Measurements from ENCODE around the gene RETREG1. TPM values are rescaled to one million over a fixed set of nuclear protein-coding genes. Genes with fewer than 3 reads are reported as not detected.

The RETREG1 gene
- total and polyA plus RNA-seq, 2 experiments from 2014 or later = 23.8 to 24.0 TPM

- Histone ChIP-seq H3K27me3 (no peaks in the 10 kb centered on the region), H3K4me2 (no peak overlapping the region), H4K20me1 (ENCODE audit: insufficient read depth, poor library complexity, severe bottlenecking) (no peaks in the 10 kb centered on the region), H3K36me3 (replicated peaks; ENCODE audit: insufficient read depth, low read depth) (no peaks in the 10 kb centered on the region), H3K4me1 (ENCODE audit: insufficient read depth) (no peaks in the 10 kb centered on the region), H3K9me3 (ENCODE audit: low read depth) (no peaks in the 10 kb centered on the region), H3K4me3 (no peak overlapping the region), H3K9me2 (replicated peaks; ENCODE audit: insufficient read depth) (no peaks in the 10 kb centered on the region), H3K79me2 (no peaks in the 10 kb centered on the region), H3K27ac (no peak overlapping the region), H2AFZ (no peak overlapping the region)
- 93% methylated on average over 5 of the region's 5 CpGs for WGBS (ENCODE audit: low lambda C conversion rate, missing lambda C conversion rate)
- no peak for TF ChIP-seq CTCF (IDR thresholded peaks at IDR 0.05; ENCODE audit: poor library complexity)
- no peak for TF ChIP-seq EZH2 (IDR thresholded peaks at IDR 0.05; ENCODE audit: borderline replicate concordance)
- TF ChIP-seq EZH2phosphoT487 (IDR thresholded peaks at IDR 0.05; ENCODE audit: low read depth, severe bottlenecking, unreplicated experiment) = no peak
- DNase-seq (ENCODE audit: low spot score) = no peak
Observed at GRCh38 chr5:16664368-16664767, 47.6 kb upstream of the RETREG1 start.

GRCh38 chr5:16663840-16664239 is 47.0 kb upstream of the RETREG1 start:
- 87% methylated on average over 4 of the region's 4 CpGs for WGBS (ENCODE audit: low lambda C conversion rate, missing lambda C conversion rate)
- no peaks in the 10 kb centered on the region for H3K36me3 ChIP-seq (replicated peaks; ENCODE audit: insufficient read depth, low read depth)

GRCh38 chr5:16661713-16662112 is 44.9 kb upstream of the RETREG1 start:
- H2AFZ ChIP-seq = no peak overlapping the region
- H3K4me3 ChIP-seq = no peak overlapping the region
- no peaks in the 10 kb centered on the region for H3K79me2 ChIP-seq
- no peaks in the 10 kb centered on the region for H3K9me3 ChIP-seq (ENCODE audit: low read depth)
- H3K27ac ChIP-seq = no peak overlapping the region
- H3K4me1 ChIP-seq (ENCODE audit: insufficient read depth) = no peaks in the 10 kb centered on the region
- no peaks in the 10 kb centered on the region for H3K27me3 ChIP-seq
- no peaks in the 10 kb centered on the region for H3K36me3 ChIP-seq (replicated peaks; ENCODE audit: insufficient read depth, low read depth)
- TF ChIP-seq CTCF (IDR thresholded peaks at IDR 0.05; ENCODE audit: poor library complexity) (no peak), EZH2 (IDR thresholded peaks at IDR 0.05; ENCODE audit: borderline replicate concordance) (no peak), EZH2phosphoT487 (IDR thresholded peaks at IDR 0.05; ENCODE audit: low read depth, severe bottlenecking, unreplicated experiment) (no peak)
- H3K4me2 ChIP-seq = no peak overlapping the region
- no peaks in the 10 kb centered on the region for H4K20me1 ChIP-seq (ENCODE audit: insufficient read depth, poor library complexity, severe bottlenecking)
- no peaks in the 10 kb centered on the region for H3K9me2 ChIP-seq (replicated peaks; ENCODE audit: insufficient read depth)
- DNase-seq (ENCODE audit: low spot score) = no peak
- 100% methylated on average over 2 of the region's 2 CpGs for WGBS (ENCODE audit: low lambda C conversion rate, missing lambda C conversion rate)

More at GRCh38 chr5:16663840-16664239, 47.0 kb upstream of the RETREG1 start:
- H4K20me1 ChIP-seq (ENCODE audit: insufficient read depth, poor library complexity, severe bottlenecking) = no peaks in the 10 kb centered on the region
- H3K4me2 ChIP-seq = no peak overlapping the region
- no peak overlapping the region for H3K4me3 ChIP-seq
- H3K27ac ChIP-seq = no peak overlapping the region
- no peaks in the 10 kb centered on the region for H3K4me1 ChIP-seq (ENCODE audit: insufficient read depth)
- H3K9me2 ChIP-seq (replicated peaks; ENCODE audit: insufficient read depth) = no peaks in the 10 kb centered on the region
- no peak for DNase-seq (ENCODE audit: low spot score)
- no peaks in the 10 kb centered on the region for H3K79me2 ChIP-seq
- H3K9me3 ChIP-seq (ENCODE audit: low read depth) = no peaks in the 10 kb centered on the region
- TF ChIP-seq CTCF (IDR thresholded peaks at IDR 0.05; ENCODE audit: poor library complexity) = no peak
- no peak for TF ChIP-seq EZH2phosphoT487 (IDR thresholded peaks at IDR 0.05; ENCODE audit: low read depth, severe bottlenecking, unreplicated experiment)
- no peak for TF ChIP-seq EZH2 (IDR thresholded peaks at IDR 0.05; ENCODE audit: borderline replicate concordance)
- H2AFZ ChIP-seq = no peak overlapping the region
- no peaks in the 10 kb centered on the region for H3K27me3 ChIP-seq

GRCh38 chr5:16660982-16661381 is 44.2 kb upstream of the RETREG1 start:
- WGBS (ENCODE audit: low lambda C conversion rate, missing lambda C conversion rate) = 81% methylated on average over 4 of the region's 5 CpGs
- H3K9me3 ChIP-seq (ENCODE audit: low read depth) = no peaks in the 10 kb centered on the region
- DNase-seq (ENCODE audit: low spot score) = no peak
- no peaks in the 10 kb centered on the region for H4K20me1 ChIP-seq (ENCODE audit: insufficient read depth, poor library complexity, severe bottlenecking)
- H3K36me3 ChIP-seq (replicated peaks; ENCODE audit: insufficient read depth, low read depth) = no peaks in the 10 kb centered on the region
- H3K27me3 ChIP-seq = no peaks in the 10 kb centered on the region
- H3K9me2 ChIP-seq (replicated peaks; ENCODE audit: insufficient read depth) = no peaks in the 10 kb centered on the region
- no peaks in the 10 kb centered on the region for H3K4me1 ChIP-seq (ENCODE audit: insufficient read depth)
- TF ChIP-seq EZH2 (IDR thresholded peaks at IDR 0.05; ENCODE audit: borderline replicate concordance) (no peak), CTCF (IDR thresholded peaks at IDR 0.05; ENCODE audit: poor library complexity) (no peak), EZH2phosphoT487 (IDR thresholded peaks at IDR 0.05; ENCODE audit: low read depth, severe bottlenecking, unreplicated experiment) (no peak)
- H3K27ac ChIP-seq = no peak overlapping the region
- H3K79me2 ChIP-seq = no peaks in the 10 kb centered on the region
- H2AFZ ChIP-seq = no peak overlapping the region
- H3K4me2 ChIP-seq = no peak overlapping the region
- no peak overlapping the region for H3K4me3 ChIP-seq
